HG03432 (cell line): ENCODE measurements around the gene CPLX1.

Experiments used
- ATAC-seq: cut with Tn5 transposase; IDR thresholded peaks from one replicate; pipeline ENCODE4 v1.9.1; 2021; ENCODE audit warnings: mild to moderate bottlenecking, moderate library complexity; ENCODE audit not compliant: unreplicated experiment

Gene CPLX1

GRCh38 chr4:833731-834367 lies 7.9 kb upstream of the CPLX1 start:
- no peak for ATAC-seq

- ATAC-seq = no peak
Measured at GRCh38 chr4:833156-833555, 7.2 kb upstream of the CPLX1 start.

DNA sequence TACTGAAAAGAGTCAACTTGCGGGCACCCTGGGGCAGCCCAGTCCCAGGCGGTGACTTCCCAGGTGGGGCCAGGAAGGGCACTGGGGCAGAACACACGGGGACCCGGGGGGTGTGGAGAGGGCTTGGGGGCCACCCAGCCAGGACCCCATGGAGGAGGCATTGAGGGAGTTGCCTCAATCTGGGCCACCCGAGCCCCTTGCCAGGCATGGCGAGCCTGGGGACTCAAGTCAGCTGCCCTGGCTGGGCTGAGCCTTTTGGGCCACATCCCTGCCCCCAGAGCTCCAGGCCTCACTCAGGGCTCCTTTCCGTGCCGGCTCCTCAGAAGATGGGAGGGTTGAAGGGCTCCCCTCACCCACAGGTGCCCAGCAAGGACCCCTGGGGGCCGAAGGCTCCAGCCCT lies 6.6 kb upstream of the CPLX1 start:
- no peak for ATAC-seq

GRCh38 chr4:832108-832507 lies 6.2 kb upstream of the CPLX1 start:
- ATAC-seq = no peak

- ATAC-seq = no peak
Measured at GRCh38 chr4:831483-831805, 5.5 kb upstream of the CPLX1 start.

GRCh38 chr4:830601-831482 lies 4.9 kb upstream of the CPLX1 start:
- ATAC-seq = no peak

GRCh38 chr4:829761-830600 lies 4.1 kb upstream of the CPLX1 start:
- ATAC-seq = no peak

DNA sequence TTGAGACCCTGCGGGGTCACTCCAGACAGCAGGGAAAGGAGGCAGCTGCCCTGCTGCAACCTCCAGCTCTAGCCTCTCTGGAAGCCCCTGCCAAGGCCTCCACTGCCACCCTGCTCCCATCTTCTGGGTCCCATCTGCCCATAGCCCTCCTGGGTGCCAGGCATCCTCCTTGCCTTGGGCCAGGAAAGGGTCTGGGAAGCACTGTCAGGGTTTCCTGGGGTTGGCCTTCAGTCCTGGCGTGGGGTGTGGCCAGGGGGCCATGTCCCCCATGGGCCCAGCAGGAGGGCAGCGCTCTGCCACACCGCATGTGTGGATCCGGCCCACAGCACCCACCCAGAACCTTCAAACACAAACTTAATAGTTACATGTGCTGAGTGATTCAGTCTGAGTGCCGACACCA lies 3.4 kb upstream of the CPLX1 start:
- no peak for ATAC-seq

DNA sequence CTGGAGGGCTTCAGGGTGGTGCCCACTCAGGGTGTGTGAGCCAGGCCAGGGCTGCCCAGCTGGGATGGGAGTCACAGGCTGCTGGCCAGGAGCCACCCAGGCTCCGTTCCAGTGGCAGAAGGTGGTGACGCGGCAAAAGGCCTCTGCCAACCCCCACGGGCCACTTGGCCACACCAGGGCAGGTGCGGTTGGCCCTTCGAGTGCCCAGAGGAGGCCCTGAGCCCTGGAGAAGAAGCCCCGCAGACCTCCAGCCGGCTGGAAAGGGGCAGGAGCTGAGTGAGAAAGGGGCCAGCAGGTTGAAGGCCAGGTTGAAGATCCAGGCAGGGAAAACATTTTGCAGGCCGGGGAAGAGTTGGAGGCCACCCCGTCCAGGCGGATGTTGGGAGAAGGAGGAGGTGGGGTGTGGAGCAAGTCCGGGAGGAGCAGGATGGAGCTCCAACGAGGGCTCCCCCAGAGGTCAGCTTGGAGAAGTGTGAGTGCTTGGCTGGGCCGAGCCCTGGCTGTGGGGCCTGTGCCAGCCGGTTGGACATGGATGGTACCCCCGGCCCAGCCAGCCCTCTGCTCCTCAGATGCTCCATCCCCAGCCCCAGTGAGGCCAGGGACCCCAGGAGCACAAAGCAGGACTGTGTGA lies 2.8 kb upstream of the CPLX1 start:
- no peak for ATAC-seq

GRCh38 chr4:827209-828081 lies 1.5 kb upstream of the CPLX1 start:
- ATAC-seq = no peak

DNA sequence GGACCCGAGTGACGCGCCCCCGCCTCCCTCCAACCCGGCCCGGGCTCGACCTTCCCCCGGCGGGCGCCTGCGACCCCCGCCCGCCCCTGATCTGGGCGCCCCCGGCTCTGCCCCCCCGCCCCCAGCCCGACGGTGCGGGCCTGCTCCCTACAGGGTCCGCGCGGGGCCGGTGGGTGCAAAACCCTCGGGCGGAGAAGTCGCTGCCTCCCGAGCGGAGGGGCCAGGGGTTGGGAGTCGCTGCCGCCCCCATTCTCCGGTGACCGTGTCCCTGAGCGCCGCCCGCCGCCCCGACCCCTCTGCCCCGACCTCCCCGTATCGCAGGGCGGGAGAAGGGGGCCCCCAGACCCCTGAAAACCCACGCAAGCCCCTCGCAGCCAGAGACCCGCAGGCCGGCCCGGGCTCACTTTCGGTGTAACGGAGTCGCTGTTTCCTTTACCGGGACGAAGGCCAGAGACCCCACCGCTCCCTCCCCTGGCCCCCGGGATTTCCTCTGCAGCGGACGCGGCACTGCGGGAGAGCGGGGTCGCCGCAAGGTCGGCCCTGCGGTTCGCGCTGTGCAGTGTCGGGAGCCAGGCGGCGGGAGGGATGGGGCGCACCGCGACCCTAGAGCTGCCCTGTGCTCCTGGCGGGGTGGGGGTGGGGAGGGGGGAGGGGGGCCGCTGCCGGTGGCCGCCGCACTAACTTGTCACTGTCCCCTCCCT lies 729 bp upstream of the CPLX1 start:
- no peak for ATAC-seq

GRCh38 chr4:825063-825970 lies 612 bp downstream of the CPLX1 start:
- no peak for ATAC-seq

DNA sequence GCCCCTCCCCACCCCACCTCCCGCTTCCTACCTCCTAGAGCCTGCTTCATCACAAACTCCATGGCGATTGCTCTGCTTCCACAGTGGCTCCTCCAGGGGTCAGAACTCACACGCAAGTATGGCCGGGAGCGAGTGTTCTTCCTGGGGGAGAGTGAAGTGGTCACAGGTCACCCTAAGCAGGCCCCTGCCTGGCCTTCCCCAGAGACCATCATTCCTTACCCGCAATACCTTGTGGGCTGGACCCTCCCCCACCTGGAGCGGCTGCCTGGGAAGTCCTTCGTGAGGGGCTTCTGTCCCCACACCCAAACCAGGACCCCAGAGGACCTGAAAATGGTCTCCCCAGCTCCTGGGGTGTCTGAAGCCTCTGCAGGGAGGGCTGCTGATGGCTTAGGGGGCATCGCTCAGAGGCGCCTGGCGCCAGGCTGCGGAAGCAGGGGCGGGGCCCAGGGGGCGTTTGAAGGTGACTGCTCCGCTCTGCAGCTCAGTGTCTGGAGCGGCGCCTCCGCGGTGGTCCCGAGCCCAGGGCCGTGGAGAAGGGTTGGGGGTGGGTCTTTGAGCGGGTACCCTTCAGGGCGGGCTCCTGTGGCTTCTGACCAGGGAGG lies 1.4 kb downstream of the CPLX1 start:
- ATAC-seq = no peak

GRCh38 chr4:823761-824460 lies 2.0 kb downstream of the CPLX1 start:
- no peak for ATAC-seq

- no peak for ATAC-seq
Measured at GRCh38 chr4:823176-823760, 2.7 kb downstream of the CPLX1 start.

GRCh38 chr4:822361-823175 lies 3.4 kb downstream of the CPLX1 start:
- ATAC-seq = no peak
